ENCODE data around the gene ZC3H4.

Gene ZC3H4

DNA sequence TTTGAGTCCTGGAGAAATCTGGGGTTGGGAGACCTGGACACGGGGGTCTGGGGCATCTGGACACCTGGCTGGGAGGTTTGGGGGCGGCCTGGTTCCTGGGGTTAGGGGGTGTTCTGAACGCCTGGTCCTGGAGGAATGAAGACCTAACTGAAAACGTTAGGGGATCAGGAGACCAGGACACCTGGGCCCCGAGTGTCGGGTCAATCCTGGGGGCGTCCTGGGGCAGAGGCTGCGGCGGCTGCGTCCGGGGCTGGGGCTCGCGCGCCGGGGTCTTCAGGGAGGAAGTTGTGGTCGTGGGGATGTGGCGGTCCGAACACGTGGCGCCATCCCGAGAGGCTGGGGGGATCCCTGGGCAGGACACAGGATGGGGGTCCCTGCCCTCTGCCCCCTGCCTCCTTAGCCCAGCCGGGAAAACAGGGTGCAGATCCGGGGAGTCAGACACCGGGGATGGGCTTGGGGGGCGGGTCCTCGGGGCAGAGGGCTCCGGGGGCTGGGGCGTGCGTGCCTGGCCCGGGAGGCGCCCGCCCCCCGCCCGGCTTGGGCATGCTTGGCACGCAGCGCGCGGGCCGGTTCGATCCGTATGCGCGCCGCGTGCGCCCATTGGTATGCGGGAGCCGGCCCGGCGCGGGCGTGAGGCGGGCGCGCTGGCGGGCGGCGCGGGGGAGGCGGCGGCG lies 93.3 kb downstream of the ZC3H4 start:
- no peak overlapping the region for H3K27ac ChIP-seq
- DNase-seq (ENCODE audit: low spot score) = no peak
- POLR2A ChIA-PET (ENCODE audit: low non-redundant PET) = no interaction called here
- CTCF ChIA-PET = interaction anchor here (2.0 to 4.2 kb wide), 2 partner anchors 8 to 19 kb away, joined by 8 to 16 read pairs; no protein-coding TSS in a partner anchor
- no peak for TF ChIP-seq CTCF (conservative IDR thresholded peaks at IDR 0.05; ENCODE audit: low read depth)

DNA sequence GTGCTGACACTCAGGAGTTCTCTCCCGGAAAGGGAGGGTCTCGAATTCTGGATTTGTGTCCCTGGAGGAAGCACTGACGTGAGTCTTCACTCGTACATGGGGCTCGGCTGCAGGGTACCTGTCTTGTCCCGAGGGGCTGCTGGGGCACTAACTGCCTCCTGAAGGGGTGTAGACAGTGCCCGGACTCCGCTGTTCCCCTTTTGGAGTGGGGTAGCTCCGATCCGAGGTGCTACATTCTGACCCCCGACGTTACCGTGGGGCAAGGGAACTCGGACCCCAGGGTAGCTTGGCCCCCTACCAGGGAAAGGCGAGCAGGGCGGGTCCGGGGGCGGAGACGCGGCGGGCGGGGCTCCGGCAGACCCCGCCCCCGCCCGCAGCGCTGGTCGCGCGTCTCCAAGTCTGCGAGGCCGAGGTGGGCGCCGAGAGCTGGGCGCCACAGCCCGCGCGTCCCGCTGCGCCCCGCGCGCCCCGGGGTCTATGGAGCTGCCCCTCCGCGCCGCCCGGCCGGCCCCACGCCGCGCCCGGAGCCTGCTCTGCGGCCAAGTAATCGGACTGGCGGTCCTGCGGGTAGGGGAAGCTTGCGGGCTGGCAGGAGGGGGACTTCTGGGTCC lies 94.0 kb downstream of the ZC3H4 start, which contains the start of gene NPAS1:
NPAS1 (plus strand) TSS at position 407 of the 611 bp plus-strand sequence. CDS start 1,211 bp downstream, outside the sequence.
- no peak within 1 kb of the TSS for H3K27ac ChIP-seq

DNA sequence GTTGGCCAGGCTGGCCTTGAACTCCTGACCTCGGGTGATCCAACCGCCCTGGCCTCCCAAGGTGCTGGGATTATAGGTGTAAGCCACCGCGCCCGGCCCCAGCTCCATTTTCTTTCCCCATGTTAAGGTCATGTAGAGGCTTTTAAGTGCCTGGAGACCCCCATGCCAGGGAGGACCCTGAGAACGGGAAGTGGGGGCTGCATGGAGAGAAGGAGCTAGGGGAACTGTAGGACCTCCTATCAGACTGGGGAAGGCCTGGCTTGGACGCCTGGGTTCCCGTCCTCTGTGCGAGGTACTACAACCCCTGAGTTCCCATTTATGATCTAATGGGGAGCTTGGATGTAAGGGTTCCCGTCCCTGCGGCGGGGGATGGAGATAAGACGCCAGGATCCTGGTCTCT lies 94.7 kb downstream of the ZC3H4 start:
- no peak overlapping the region for H3K27ac ChIP-seq
- CTCF ChIA-PET = interaction anchor here (2.0 kb wide), 1 partner anchor 17 kb away, joined by 8 read pairs; no protein-coding TSS in a partner anchor
- no peak for DNase-seq (ENCODE audit: low spot score)
- no peak for TF ChIP-seq CTCF (conservative IDR thresholded peaks at IDR 0.05; ENCODE audit: low read depth)
- POLR2A ChIA-PET (ENCODE audit: low non-redundant PET) = no interaction called here

More for the DNA sequence above, 94.0 kb downstream of the ZC3H4 start, which contains the start of gene NPAS1:
- DNase-seq (ENCODE audit: low spot score) = no peak
- ChIA-PET POLR2A (ENCODE audit: low non-redundant PET) (no interaction called here), CTCF (interaction anchor here (2.0 kb wide), 1 partner anchor 18 kb away, joined by 8 read pairs; no protein-coding TSS in a partner anchor)
- TF ChIP-seq CTCF (conservative IDR thresholded peaks at IDR 0.05; ENCODE audit: low read depth) = no peak
